ENCODE measurements around the gene CIRBP.

DNA sequence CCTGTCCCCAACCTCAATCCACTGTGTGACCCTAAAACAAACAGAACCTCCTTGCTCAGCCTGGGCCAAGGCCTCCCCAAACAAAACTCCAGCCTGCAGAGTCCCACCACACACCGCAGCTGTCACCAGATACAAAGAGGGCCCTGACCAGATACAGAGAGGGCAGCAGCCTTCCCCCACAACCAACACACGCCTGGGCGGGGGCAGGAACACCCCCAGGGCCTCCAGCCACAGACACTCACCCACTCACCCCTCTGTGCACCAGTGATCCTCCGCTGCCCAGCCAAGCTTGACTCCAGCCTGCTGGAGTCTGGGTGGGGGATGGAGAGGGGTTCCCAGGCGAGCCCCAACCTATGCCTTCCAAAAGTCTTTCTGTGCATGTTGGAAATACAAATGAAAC, 5.9 kb upstream of the CIRBP start:
- no peak for TF ChIP-seq MAZ (IDR thresholded peaks at IDR 0.05; ENCODE audit: borderline replicate concordance, low read depth, low read length)
- TF ChIP-seq MAZ (CRISPR knock-in tag; IDR thresholded peaks at IDR 0.05; ENCODE audit: low read depth), result no peak
- TF ChIP-seq, protein P1, sequence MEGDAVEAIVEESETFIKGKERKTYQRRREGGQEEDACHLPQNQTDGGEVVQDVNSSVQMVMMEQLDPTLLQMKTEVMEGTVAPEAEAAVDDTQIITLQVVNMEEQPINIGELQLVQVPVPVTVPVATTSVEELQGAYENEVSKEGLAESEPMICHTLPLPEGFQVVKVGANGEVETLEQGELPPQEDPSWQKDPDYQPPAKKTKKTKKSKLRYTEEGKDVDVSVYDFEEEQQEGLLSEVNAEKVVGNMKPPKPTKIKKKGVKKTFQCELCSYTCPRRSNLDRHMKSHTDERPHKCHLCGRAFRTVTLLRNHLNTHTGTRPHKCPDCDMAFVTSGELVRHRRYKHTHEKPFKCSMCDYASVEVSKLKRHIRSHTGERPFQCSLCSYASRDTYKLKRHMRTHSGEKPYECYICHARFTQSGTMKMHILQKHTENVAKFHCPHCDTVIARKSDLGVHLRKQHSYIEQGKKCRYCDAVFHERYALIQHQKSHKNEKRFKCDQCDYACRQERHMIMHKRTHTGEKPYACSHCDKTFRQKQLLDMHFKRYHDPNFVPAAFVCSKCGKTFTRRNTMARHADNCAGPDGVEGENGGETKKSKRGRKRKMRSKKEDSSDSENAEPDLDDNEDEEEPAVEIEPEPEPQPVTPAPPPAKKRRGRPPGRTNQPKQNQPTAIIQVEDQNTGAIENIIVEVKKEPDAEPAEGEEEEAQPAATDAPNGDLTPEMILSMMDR (CRISPR knock-in tag; IDR thresholded peaks at IDR 0.05), result no peak

Measured in HepG2 (cell line).